Fibroblast of skin of right biceps (primary cell): Measurements from ENCODE around the gene CCDC116.
"Not testable (repeated sequence)": the region's sequence is repeated elsewhere in the genome, so short reads cannot be mapped to it uniquely, and the experiment has no call there.

Source experiments
- DNase-seq: peaks from one replicate; pipeline ENCODE4 v3.0.0-alpha.2; 2013

The CCDC116 gene

GRCh38 chr22:21652547-21653545 is 20.3 kb downstream of the CCDC116 start:
- no peak for DNase-seq

GRCh38 chr22:21657020-21657359 is 24.4 kb downstream of the CCDC116 start:
- no peak for DNase-seq

GRCh38 chr22:21657360-21658032 is 24.9 kb downstream of the CCDC116 start:
- peak; percentile 48 for DNase-seq

GRCh38 chr22:21659864-21660525 is 27.4 kb downstream of the CCDC116 start:
- no peak for DNase-seq

GRCh38 chr22:21660904-21661303 is 28.3 kb downstream of the CCDC116 start:
- no peak for DNase-seq

GRCh38 chr22:21661991-21662390 is 29.4 kb downstream of the CCDC116 start:
- no peak for DNase-seq

GRCh38 chr22:21663738-21664137 is 31.2 kb downstream of the CCDC116 start:
- DNase-seq, result no peak

GRCh38 chr22:21665047-21665851 is 32.7 kb downstream of the CCDC116 start:
- DNase-seq, result no peak

- DNase-seq, result no peak
Measured at GRCh38 chr22:21666786-21667185, 34.2 kb downstream of the CCDC116 start.

GRCh38 chr22:21669026-21669425 is 36.5 kb downstream of the CCDC116 start:
- no peak for DNase-seq

GRCh38 chr22:21672107-21672629 is 39.6 kb downstream of the CCDC116 start:
- no peak for DNase-seq

- no peak for DNase-seq
Measured at GRCh38 chr22:21673534-21674321, 41.2 kb downstream of the CCDC116 start.

- DNase-seq, result no peak
Measured at GRCh38 chr22:21674638-21675245, 42.2 kb downstream of the CCDC116 start.

GRCh38 chr22:21677606-21678443 is 45.3 kb downstream of the CCDC116 start:
- no peak for DNase-seq

GRCh38 chr22:21678842-21679241 is 46.3 kb downstream of the CCDC116 start:
- DNase-seq, result not testable (repeated sequence)

- no peak for DNase-seq
Measured at GRCh38 chr22:21679383-21679782, 46.8 kb downstream of the CCDC116 start.

- DNase-seq, result no peak
Measured at GRCh38 chr22:21680830-21681565, 48.4 kb downstream of the CCDC116 start.

- DNase-seq, result no peak
Measured at GRCh38 chr22:21681566-21682370, 49.2 kb downstream of the CCDC116 start.
